Superior temporal gyrus (tissue), 1 donor: ENCODE measurements around the gene HNRNPUL1.
"Not testable (repeated sequence)": the region's sequence is repeated elsewhere in the genome, so short reads cannot be mapped to it uniquely, and the experiment has no call there.

Experiments
- DNase-seq: peaks from one replicate; pipeline ENCODE4 v3.0.0-alpha.2; 2016; ENCODE audit errors: extremely low spot score

Gene HNRNPUL1

DNA sequence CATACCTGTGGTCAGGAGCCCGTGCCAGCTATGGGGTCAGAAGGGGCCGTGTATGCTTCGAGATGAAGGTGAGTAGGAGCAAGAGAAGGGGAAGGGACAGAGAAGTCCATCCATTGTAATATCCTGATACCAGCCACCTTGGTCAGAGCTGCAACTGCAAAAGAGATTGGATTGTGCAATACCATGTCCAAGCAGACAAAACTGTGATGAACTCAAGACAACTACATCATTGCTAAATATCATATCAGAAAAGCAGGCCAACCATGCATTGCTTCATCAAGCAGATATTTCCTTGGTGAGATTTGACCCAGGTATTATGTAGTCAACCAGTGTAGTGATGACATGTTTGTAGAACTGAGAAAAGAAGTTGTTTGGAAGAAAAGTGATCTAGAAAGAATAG is 12.1 kb downstream of the HNRNPUL1 start:
- no peak for DNase-seq

DNA sequence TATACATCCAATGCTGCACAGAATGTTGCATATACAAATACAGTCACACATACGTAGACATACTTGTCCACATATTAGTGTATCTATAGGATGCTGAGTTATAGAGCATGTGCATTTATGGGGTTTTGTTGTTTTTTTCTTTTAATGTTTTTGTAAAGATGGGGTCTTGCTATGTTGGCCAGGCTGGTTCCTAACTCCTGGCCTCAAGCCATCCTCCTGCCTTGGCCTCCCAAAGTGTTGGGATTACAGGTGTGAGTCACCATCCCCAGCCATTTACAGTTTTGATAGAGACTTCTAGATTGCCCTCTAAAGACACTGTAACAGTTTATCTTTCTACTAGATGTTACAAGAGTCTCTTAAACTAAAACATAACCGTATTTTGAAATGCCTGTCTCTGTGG is 14.3 kb downstream of the HNRNPUL1 start:
- no peak for DNase-seq

DNA sequence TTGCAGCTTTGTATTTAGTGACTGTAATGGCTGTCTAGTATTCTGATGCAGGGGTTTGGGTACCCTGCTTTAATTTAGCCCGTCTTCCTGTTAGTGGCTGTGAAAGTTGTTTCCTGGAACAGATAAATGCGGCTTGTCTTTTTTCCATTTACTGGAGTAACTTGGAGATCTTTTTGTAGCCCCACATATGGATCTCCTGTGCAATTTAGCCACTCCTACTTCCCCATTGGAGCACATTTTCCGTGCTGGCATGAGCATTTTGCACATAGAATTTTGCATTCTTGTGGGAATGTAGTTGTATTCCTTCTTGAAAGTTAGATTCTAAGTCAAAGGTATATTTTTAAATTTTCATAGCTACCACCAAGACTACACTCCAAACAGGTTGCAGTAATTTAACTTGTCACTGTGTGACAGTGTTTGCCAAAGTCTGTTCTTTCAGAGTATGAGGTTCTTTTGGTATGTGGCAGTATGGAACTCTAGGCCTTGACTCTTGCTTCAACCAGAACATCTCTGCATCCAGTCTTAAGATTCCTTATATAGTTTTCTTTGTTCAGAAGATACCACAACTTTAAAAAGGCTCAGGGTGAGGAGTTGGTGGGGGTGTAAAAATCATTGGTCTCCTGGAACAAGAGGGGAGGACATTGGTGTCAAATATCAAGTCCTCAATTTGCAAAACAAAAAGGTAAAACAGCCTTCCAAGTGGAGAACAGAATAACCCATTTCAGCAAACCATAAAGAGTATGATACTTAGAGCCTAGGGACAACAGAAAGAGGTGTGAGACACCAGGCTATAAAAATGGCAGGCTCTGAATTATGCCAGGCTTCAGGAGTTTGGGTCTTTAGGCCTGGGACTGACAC is 24.7 kb downstream of the HNRNPUL1 start:
- no peak for DNase-seq

DNA sequence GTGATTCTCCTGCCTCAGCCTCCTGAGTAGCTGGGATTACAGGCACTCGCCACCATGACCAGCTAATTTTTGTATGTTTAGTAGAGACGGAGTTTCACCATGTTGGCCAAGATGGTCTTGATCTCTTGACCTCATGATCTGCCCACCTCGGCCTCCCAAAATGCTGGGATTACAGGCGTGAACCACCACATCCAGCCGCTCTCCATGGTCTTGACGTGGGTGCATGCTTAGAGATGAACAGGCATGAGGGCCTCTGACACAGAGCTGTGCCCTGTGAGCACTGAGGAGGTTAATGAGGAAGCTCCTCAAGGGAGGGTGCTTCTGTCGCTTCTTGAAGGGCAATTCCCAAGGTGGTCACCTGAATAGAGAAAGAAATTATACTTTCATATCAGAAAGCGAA is 25.6 kb downstream of the HNRNPUL1 start:
- DNase-seq = not testable (repeated sequence)

DNA sequence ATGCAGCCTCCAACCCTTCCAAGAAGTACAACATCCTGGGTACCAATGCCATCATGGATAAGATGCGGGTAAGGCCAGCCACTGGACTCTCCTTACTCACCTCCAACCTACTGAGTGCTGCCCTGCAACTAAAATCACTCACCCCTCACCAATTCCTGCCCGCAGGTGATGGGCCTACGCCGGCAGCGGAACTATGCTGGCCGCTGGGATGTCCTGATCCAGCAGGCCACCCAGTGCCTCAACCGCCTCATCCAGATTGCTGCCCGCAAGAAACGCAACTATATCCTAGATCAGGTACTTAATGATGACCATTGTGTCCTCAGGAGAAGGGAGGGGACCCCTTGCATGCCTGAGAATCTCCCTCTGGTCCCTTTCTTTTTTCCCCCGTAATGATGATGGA is 30.2 kb downstream of the HNRNPUL1 start:
- DNase-seq = no peak

DNA sequence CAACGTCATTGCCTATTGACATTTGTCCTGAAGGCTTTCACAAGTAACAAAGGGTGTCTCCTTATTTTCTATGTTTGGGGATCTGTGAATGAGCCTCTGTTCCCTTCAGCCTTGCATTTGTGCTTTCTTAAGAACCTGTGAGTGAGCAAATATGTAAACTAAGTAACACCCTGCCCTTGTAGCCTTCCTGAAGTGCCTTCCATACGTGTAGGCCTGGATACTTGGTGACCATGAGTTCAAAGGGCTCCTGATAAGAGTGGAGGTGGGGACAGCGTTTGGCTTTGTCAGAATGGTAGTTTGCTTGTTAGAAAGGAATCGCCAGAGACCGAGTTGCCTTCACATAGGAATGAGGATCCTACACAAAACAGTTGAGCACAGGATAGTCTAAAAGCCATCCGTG is 31.3 kb downstream of the HNRNPUL1 start:
- DNase-seq = no peak

DNA sequence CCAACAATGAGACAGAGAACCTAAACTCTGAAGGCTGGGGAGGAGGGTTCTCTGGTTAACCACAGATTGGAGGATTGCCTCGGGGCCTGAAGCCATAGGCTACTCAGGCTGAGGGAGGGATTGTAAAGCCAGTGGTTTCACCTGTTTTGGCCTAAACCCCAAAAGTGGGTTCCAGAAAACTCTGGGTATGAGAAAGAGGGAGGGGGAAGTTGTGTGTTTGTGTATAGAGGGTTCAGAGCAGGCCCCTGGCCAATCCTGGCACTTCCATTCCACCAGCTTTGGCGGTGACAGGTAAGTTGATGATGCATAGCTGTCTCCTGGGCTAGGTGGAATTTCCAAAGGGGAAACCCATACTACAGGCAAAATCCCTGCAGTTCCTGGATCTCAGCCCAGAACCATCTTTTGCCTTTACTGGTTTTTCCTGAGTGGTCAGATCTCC is 32.3 kb downstream of the HNRNPUL1 start:
- DNase-seq = no peak

DNA sequence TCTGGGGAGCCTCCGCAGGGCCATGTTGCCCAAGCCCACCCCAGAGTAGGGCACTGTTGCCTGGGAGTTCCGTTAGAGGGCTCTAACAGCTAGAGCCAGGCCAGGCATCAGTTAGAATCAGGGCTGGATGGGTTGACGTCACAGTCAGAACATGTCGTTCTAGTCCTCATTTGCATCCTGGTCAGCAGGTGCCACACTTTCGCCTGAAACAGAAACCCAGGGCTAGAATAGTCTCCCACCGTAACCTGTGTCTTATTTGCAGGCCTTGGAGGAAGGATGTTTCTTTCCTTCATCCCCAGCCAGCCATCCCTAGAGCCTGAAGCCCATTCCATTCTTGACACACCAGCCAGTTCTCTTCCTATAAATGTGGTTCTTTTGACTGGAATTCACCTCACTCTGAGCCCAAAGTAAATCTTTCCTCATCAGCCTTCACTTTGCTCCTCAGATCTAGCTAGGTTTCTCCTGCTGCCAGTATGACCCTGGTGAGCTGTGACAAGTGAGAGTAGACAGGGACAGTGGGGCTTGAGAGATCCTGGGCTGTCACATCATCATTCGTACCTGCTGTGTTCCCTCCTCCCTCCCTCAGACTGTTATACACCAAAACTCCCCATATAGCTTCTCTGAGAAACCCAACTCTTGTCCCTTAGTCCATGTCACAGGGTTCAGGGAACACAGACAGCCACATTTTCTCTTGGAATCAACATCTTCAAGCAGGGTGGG is 33.6 kb downstream of the HNRNPUL1 start:
- peak; percentile 11 for DNase-seq

DNA sequence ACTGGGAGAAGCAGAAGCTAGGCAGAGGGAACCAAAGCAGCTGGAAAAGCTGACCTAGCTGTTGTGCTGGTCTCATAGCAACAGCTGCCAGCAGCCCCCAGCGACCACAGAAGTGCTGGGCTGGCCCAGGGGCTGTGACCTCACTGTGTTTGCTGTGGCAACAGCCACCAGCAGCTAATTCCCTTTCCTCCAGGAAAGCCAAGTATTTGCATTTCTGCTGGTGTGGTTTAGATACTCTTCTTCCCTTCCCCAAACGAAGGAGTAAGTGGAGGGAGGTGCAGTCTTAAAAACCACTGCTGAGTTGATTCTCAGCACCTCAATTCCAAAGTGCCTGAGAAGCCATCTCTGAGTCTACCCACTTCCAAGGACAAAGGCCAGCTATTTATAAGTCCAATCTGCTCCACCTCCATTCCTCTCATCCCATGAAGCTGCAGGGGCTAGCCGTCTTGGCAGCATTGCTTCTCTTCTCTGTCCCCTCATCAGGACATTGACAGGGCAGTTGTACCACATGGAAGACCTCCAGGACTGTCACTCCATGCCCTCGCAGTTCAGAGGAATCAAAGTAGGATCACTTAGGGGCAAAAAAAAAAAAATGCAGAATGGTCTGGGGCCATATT is 34.3 kb downstream of the HNRNPUL1 start:
- DNase-seq = no peak

DNA sequence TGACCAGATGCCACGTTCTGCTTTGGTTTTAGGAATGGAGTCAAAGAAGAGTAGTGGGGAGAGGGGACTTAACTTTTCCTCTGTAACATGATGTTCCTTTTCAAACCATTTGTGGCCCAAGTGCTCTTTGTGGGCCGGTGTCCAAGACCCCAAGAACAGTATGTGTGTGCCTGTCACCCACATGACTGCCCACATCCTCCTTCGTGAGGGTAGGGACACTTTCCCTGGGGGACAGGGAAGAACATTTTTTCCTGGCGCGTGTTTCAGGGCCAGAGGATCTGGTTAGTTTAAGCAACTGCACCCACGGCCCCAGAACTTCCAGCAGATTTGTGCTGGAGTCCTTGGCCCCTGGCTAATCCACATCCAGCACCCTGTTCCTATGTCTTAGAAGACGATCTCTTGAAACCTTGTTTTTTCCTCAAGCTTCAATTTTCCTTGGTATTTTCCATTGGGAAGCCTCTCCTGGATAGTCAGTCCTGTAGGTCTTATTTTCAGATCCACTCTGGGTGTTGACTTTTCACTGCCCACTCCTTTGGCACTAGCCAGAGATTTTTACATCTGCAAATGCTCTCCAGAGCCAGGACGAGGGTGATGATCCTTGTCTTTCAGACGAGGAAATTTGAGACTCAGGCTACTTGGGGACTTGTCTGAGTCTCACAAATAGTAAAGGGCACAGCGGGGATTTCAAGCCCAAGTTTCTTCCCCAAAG is 35.0 kb downstream of the HNRNPUL1 start:
- DNase-seq = peak; percentile 42

DNA sequence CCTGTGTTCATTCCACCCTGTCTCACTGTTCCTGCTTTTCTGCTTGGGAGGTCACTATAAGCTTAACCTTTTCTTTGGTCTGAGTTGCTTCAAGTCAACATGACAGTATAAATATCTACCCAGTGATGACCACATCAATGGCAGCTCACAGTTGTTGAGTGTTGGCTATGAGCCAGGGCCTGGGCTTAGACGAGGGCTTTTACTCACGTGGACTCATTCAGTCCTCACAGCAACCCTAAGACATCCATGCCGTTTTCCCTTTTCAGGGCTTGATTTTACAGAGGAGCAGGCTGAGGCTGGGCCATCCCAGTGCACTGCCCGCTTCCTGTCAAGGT is 35.5 kb downstream of the HNRNPUL1 start:
- no peak for DNase-seq

DNA sequence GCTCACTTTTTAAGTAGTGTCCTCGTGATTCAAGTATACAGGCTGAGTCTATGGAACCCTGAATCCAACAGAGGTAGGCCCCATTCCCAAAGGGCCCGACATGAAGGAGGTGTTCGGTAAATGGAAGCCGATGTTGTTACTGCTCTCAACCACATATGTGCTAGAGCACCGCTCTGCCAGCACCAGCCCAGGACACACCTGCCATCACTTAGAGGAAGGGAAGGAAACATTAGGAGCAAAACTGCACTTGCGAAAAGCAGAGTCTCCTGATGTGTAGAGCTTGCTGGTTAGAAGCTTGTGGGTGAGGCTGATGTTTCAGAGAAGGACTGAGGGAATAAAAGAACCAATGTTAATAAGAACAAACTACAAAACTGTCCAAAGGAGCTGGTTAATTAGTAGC is 36.4 kb downstream of the HNRNPUL1 start:
- no peak for DNase-seq

DNA sequence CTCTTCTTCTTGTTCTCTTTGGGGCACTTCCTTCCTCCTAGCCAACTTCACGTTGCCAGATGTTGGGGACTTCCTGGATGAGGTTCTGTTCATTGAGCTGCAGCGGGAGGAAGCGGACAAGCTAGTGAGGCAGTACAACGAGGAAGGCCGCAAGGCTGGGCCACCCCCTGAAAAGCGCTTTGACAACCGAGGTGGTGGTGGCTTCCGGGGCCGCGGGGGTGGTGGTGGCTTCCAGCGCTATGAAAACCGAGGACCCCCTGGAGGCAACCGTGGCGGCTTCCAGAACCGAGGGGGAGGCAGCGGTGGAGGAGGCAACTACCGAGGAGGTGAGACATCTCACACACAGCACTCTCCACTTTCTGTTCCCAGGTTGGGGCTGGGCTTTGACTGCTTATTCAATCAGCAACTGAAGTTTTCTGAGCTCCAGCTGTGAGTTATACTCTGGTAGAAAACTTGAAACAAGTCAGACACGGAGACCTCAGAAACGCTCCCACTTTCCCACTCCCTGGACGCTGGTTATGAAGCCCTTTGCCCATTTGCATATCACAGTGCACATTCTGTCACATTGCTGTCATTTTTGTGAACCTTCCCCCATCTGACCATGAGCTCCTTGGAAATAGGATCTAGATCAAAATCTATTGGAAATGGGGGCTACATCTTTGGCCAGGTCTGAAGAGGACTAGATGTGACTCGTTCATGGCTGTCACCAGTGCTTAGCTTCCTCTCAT is 38.6 kb downstream of the HNRNPUL1 start:
- no peak for DNase-seq

DNA sequence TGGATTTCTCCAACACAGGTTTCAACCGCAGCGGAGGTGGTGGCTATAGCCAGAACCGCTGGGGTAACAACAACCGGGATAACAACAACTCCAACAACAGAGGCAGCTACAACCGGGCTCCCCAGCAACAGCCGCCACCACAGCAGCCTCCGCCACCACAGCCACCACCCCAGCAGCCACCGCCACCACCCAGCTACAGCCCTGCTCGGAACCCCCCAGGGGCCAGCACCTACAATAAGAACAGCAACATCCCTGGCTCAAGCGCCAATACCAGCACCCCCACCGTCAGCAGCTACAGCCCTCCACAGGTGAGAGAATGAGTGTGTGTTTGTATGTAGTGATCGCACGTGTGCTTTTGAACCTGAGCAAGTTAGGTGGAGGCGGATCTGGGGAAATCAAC is 39.8 kb downstream of the HNRNPUL1 start:
- DNase-seq = no peak

DNA sequence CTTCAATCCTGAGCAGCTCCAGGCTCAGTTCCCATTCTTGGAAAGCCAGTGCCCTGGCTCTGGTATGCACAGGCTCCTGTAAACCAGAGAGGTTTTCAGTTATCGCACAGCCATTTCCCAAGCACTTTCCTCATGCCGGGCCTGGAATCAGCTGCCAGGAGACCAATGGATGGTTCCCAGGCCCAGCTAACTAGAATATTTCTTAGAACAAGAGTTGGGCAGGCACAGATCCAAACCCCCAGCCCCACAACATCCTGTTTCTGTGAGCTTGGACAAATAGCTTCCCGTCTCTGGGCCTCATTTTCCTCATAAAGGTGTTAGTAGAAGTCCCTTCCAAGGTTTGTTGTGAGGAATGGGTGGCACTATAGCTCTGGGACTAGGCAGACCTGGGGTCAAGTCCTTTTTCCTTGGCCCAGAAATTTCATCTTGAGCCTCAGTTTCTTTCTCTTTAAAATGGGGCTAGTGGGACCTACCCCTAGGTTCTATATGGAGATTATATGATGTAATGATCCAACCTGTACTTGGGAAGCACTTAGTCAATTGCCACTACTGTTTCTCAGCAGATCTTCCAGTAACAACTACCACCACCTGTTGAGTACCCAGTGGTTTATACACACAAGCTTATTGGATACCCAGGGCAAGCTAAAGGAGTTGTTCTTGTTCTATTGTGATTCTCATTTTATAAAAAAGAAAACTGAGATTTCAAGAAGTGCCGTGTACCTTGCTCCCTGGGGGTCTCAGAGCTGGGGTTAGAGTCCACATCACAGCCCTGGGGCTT is 40.7 kb downstream of the HNRNPUL1 start:
- no peak for DNase-seq

DNA sequence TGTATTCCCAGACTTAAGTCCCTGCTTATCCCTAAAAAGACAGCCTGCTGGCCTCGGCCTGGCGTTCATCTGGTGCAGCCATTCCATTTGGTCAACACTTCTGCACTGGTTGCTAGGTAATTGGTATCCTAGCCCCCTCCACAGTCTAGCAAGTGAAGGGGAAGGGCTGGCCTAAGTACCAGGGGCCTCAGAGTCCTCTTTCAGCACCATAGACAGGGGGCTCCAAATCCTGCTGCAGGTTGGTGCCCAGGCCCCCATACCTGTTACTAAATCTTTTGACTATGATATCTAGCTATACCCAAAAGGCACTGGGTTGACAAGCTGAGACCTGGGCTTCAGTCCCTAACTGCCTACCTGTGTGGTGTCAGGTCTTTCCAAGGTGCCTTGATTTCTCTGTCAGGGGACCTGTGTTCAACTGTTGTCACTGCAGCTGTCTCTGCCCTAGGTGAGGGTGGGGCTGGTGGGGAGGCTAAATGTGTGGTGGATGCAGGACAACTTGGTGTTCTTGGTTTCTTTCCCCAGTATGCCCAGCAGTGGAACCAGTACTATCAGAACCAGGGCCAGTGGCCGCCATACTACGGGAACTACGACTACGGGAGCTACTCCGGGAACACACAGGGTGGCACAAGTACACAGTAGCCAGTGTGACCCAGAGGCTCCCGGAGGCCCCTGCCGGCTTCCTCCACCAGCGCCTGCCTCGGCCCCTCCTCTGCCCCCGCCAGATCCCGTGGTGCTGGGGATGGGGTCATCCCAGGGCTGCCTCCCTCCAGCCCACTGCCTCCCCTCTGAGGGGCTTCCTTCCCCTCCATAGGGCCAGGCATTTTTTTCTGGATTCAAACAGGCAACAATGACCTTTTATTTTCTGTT is 42.0 kb downstream of the HNRNPUL1 start:
- DNase-seq = no peak

DNA sequence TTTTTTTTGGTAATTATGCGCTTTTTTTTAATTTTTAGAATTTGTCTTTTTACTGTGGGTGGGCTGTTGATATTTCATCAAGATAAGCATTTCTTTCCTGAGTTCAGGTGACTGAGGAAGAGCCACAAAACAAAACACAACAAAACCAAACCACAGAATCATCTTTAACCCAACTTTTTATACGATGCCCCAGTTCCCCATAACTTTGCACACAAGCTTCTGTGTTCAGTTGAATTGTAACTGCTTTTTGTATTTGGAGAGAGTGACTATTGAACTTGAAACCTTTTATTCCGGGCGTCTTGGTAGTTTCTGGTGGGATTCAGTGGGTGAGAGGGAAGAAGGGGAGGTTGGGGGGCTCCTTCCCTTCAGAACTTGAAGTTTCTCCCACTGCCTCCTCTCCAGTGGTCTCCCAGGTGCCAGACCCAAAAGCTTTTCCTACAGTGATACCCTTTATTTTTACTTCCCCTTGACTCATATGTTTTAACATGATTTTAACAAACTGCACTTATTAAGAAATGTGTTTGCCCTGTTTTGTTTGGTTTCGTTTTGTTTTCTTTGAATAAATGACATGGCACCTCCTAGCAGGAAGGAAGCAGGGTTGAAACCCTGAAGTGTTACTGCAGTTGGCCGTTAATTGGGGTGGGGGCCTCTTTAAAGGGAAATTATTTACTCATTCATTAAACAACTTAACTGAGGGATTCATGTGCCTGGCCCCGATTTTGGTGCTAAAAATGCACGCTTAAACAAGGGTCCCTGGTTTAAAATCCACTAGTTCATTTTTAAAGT is 43.1 kb downstream of the HNRNPUL1 start:
- DNase-seq = no peak

DNA sequence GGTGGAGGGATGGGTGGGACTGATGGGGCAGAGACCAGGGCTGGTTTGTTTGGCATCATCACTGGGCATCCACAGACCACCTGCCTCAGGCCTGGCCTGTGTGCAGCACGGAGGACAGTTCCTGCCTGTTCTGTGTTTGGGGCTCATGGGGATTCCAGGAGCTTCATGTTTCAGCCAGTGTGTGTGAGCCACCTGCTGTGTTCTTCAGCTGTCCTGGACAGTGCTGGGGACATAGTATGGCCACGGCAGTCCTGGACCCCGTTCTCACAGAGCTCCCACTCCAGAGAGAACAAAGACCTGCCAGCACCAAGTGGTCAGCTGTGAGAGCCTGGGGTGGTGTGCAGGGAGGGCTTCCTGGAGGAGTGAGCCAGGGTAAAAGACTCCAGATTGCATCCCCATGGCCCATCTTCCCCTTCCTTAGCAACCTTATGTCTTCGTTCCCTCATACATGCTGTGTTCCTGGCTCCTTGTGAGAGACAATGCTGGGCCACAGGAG is 43.8 kb downstream of the HNRNPUL1 start:
- DNase-seq = no peak
